ENCODE results near the gene NOL12.

- TF ChIP-seq CTCF (IDR thresholded peaks at IDR 0.05; ENCODE audit: low read depth, low read length, poor library complexity, severe bottlenecking) (no peak), EZH2phosphoT487 (IDR thresholded peaks at IDR 0.05; ENCODE audit: borderline replicate concordance, low read length) (no peak)
These were observed 29.6 kb downstream of the NOL12 start for GRCh38 chr22:37715760-37716159.
